Aorta (tissue), 5 donors: ENCODE data around the gene RPTOR. TPM values are rescaled to one million over a fixed set of nuclear protein-coding genes. Genes with fewer than 3 reads are reported as not detected.
A peak's percentile ranks its signal among the peaks of the same experiment; 100 is the strongest.

Source experiments
- ATAC-seq: fragments of 200-7000 bp; cut with Tn5 transposase; one replicate; pipeline ENCODE4 v1.9.1; 2022; ENCODE audit warnings: moderate library complexity; ENCODE audit not compliant: low FRiP score
- DNase-seq, 2 donors: peaks; one replicate each; pipeline ENCODE4 v3.0.0-alpha.2; 2020
- H3K27ac ChIP-seq, 2 donors: one replicate each; pipeline ENCODE4 v1.5.1; 2013; ENCODE audit warnings: low read length in 2 of 2, mild to moderate bottlenecking in 2 of 2, moderate library complexity in 2 of 2, control low read depth in 1 of 2, inconsistent platforms in 1 of 2, low read depth in 1 of 2
- H3K27me3 ChIP-seq, 2 donors: one replicate each; pipeline ENCODE4 v1.6.1; 2013; ENCODE audit warnings: control low read depth in 1 of 2, low read length in 1 of 2, mild to moderate bottlenecking in 1 of 2, moderate library complexity in 1 of 2; ENCODE audit not compliant: insufficient read depth in 2 of 2, control insufficient read depth in 1 of 2
- H3K36me3 ChIP-seq, 2 donors: one replicate each; pipeline ENCODE4 v1.6.1; 2013; ENCODE audit warnings: control low read depth in 1 of 2, low read length in 1 of 2, mild to moderate bottlenecking in 1 of 2; ENCODE audit not compliant: insufficient read depth in 2 of 2, control insufficient read depth in 1 of 2
- H3K4me1 ChIP-seq, 2 donors: one replicate each; pipeline ENCODE4 v1.6.1; 2013; ENCODE audit warnings: low read length in 2 of 2, control low read depth in 1 of 2, mild to moderate bottlenecking in 1 of 2, moderate library complexity in 1 of 2; ENCODE audit not compliant: insufficient read depth in 2 of 2, control insufficient read depth in 1 of 2
- H3K4me3 ChIP-seq, 2 donors: one replicate each; pipeline ENCODE4 v1.5.1; 2013; ENCODE audit warnings: low read length in 2 of 2, control low read depth in 1 of 2, mild to moderate bottlenecking in 1 of 2
- H3K9me3 ChIP-seq: one replicate; pipeline ENCODE4 v1.6.1; 2013; ENCODE audit warnings: mild to moderate bottlenecking, low read length; ENCODE audit not compliant: control insufficient read depth
- WGBS, 2 donors: extraction: QIAGEN DNeasy Blood & Tissue Kit; methylation state at CpG; one replicate each; pipeline ENCODE4 v1.1.7; 2013; 5-methylcytosine and 5-hydroxymethylcytosine counted together
- intact Hi-C, 2 donors: fragments of 100-400 bp; cut with DNase I; formaldehyde crosslinking; loops; one replicate each; pipeline versions ENCODE4 v1.14.2 to v1.15.0; 2022
- polyA plus RNA-seq, 2 donors: library from polyadenylated mRNA; stranded (reverse); fragments of 200-250 nt; gene quantifications; one replicate each; pipeline ENCODE4 v1.2.3, GENCODE V29; 2013
- total RNA-seq, 2 donors: library from RNA; stranded (reverse); fragmentation: NEBNext Ultra II Directional; extraction: Animal tissue kit (Norgen Biotek cat#: 25700); gene quantifications; one replicate each; pipeline ENCODE4 v1.2.1, GENCODE V29; 2021
- donor health status: healthy with polysubstance abuse.
- donor health status: Bipolar disorder and iron deficiency.
- donor health status: DM: no; HTN: no; CAD: no.
- donor health status: DM: no; HTN: no; CAD: no.
- donor health status: DM: yes; HTN: yes; CAD: no.

Gene RPTOR
- total and polyA plus RNA-seq, 4 donors = 2.1 to 31.4 (median 18.6) TPM

GRCh38 chr17:80892019-80892855 is 347.6 kb downstream of the RPTOR start:
- WGBS, 2 donors = 30 to 37% methylated on average over 35 of the region's 35 CpGs
- Histone ChIP-seq H3K4me1 (no peaks in the 10 kb centered on the region), H3K27me3 (no peaks in the 10 kb centered on the region), H3K36me3 (no peaks in the 10 kb centered on the region), H3K27ac (peak overlapping the region in 1 of 2 donors; percentile 60), H3K4me3 (no peak overlapping the region), H3K9me3 (no peaks in the 10 kb centered on the region)
- ATAC-seq = peak; percentile 87
- DNase-seq = peak; percentile 47 to 91
- intact Hi-C loops = no loop called here

DNA sequence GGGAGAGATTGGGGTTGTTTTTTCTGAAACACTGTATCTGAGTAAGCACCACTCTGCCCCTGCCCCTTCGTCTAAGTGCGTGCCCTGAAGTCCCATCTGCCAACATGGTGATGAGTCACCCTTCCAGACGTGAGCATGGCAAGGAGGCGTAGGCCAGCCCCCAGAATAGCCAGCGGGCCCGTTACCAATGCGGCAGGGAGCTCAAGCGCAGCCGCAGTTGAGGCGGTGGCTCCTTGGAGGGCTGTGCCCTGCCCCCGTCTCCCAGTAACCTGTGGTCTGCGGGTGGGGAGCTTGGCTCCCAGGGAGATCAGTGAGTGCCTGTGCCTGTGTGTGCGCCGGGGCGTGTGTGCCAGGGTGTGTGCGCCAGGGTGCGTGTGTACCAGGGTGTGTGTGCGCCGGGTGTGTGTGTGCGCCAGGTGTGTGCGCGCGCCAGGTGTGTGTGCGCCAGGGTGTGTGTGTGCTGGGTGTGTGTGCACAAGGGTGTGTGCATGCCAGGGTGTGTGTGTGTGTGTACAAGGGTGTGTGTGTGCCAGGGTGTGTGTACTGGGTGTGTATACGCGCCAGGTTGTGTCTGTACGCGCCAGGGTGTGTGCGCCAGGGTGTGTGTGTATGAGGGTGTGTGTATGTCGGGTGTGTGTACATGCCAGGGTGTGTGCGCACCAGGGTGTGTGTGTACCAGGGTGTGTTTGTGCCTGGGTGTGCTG is 348.4 kb downstream of the RPTOR start:
- DNase-seq (peak in 1 of 2 donors; percentile 55), ATAC-seq (peak; percentile 53)
- Histone ChIP-seq H3K4me1 (no peaks in the 10 kb centered on the region), H3K27me3 (no peaks in the 10 kb centered on the region), H3K4me3 (no peak overlapping the region), H3K36me3 (no peaks in the 10 kb centered on the region), H3K27ac (no peak overlapping the region), H3K9me3 (no peaks in the 10 kb centered on the region)
- intact Hi-C loops = no loop called here
- WGBS, 2 donors = 71 to 82% methylated on average over 31 of the region's 31 CpGs

DNA sequence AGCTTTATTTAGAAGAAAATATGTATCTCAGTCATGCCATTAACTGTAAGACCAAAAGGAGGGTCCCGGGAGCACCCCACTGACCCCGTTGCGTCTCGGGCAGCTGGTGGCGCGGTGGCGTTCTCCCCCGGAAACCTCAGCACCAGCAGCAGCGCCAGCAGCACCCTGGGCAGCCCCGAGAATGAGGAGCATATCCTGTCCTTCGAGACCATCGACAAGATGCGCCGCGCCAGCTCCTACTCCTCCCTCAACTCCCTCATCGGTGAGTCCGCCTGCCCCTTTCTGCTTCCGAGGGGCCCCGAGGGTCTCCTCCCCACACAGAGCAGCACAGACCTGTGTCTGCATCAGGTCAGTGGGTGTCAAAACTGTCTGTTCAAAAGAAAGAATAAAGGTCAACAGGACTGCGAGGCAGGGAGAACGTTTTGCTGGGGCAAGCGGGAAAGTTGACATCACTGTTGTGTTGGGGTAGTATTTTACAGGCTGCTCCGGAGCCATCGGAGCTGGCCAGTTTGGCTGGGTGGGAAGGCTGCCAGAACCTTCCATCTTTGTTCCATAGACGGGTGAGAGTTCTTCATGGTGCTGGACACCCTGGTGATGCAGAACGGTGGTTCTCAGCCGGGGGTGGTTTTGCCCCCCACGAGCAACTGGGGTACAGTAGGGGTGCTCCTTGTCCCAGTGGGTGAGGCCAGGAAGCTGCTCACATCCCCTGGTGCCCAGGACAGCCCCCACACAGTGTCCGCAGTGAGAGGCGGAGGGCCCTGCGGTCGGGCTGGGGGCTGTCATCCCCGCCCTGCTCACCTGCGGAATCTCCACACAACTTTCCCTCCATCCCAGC is 349.2 kb downstream of the RPTOR start:
- Histone ChIP-seq H3K27me3 (no peaks in the 10 kb centered on the region), H3K4me1 (no peaks in the 10 kb centered on the region), H3K36me3 (no peaks in the 10 kb centered on the region), H3K4me3 (no peak overlapping the region), H3K27ac (no peak overlapping the region), H3K9me3 (no peaks in the 10 kb centered on the region)
- no peak for ATAC-seq
- 96% methylated on average over 34 of the region's 34 CpGs for WGBS, 2 donors
- no peak for DNase-seq
- intact Hi-C loops = no loop called here

GRCh38 chr17:80894439-80894721 is 349.7 kb downstream of the RPTOR start:
- no peaks in the 10 kb centered on the region for H3K36me3 ChIP-seq

GRCh38 chr17:80894726-80895125 is 350.1 kb downstream of the RPTOR start:
- no peaks in the 10 kb centered on the region for H3K36me3 ChIP-seq
- no peaks in the 10 kb centered on the region for H3K4me1 ChIP-seq
- 95 to 97% methylated on average over 16 of the region's 16 CpGs for WGBS, 2 donors
- no peaks in the 10 kb centered on the region for H3K9me3 ChIP-seq
- no peak for ATAC-seq
- H3K4me3 ChIP-seq = no peak overlapping the region
- DNase-seq = no peak
- H3K27me3 ChIP-seq = no peaks in the 10 kb centered on the region
- intact Hi-C loops = no loop called here
- H3K27ac ChIP-seq = no peak overlapping the region

More at GRCh38 chr17:80894439-80894721, 349.7 kb downstream of the RPTOR start:
- intact Hi-C loops = no loop called here
- H3K27me3 ChIP-seq = no peaks in the 10 kb centered on the region
- H3K4me3 ChIP-seq = no peak overlapping the region
- no peaks in the 10 kb centered on the region for H3K4me1 ChIP-seq
- DNase-seq (no peak), ATAC-seq (no peak)
- H3K27ac ChIP-seq = no peak overlapping the region
- no peaks in the 10 kb centered on the region for H3K9me3 ChIP-seq
- 92 to 93% methylated on average over 4 of the region's 4 CpGs for WGBS, 2 donors

DNA sequence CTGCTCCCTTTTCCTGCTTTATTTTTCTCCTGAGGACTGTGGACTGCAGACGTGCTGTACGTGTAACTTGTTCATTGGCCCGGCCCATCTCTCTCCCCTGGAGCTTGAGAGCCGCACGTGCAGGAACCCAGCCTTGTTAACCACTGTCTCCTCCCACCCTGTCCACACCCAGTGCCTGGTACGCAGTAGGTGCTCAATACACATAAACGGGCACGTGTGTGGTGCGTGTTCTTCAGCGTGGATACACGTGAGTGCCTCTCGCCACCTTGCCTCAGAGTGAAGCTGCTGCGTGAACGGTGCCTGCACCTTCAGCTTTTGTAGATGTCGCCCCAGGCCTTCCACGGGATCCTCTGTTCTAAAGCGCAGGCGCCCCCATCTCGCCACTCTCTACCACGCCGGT is 350.7 kb downstream of the RPTOR start:
- intact Hi-C loops = no loop called here
- DNase-seq (no peak), ATAC-seq (no peak)
- Histone ChIP-seq H3K36me3 (no peaks in the 10 kb centered on the region), H3K27me3 (no peaks in the 10 kb centered on the region), H3K4me1 (no peaks in the 10 kb centered on the region), H3K27ac (no peak overlapping the region), H3K4me3 (no peak overlapping the region), H3K9me3 (no peaks in the 10 kb centered on the region)
- 82% methylated on average over 21 of the region's 21 CpGs for WGBS, 2 donors

DNA sequence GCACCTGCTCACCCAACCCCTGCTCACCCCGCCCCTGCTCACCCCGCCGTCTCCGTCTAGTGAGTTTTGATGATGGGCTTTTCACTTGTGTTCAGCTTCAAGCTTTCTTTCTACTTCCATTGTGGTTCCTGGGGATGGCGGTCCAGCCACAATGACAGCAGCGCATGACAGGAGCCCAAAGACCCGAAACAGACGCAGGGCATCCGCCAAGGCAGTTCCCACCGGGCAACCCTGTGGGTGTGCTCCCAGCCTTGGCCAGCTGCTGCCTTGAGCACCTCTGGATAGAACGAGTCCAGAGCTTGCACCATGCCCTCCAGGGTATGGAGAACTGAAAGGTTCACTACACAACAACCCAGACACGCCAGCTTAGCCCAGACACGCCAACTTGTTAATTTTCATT is 354.1 kb downstream of the RPTOR start:
- intact Hi-C loops = no loop called here
- ATAC-seq (no peak), DNase-seq (peak in 1 of 2 donors; percentile 29)
- Histone ChIP-seq H3K36me3 (no peaks in the 10 kb centered on the region), H3K27me3 (no peaks in the 10 kb centered on the region), H3K4me3 (no peak overlapping the region), H3K9me3 (no peaks in the 10 kb centered on the region), H3K4me1 (no peaks in the 10 kb centered on the region), H3K27ac (no peak overlapping the region)
- WGBS, 2 donors = 84 to 88% methylated on average over 13 of the region's 13 CpGs

- no peaks in the 10 kb centered on the region for H3K27me3 ChIP-seq
- no peaks in the 10 kb centered on the region for H3K36me3 ChIP-seq
- no peak overlapping the region for H3K27ac ChIP-seq
- 87 to 88% methylated on average over 22 of the region's 22 CpGs for WGBS, 2 donors
- ATAC-seq = no peak
- DNase-seq = no peak
- H3K4me3 ChIP-seq = no peak overlapping the region
- no peaks in the 10 kb centered on the region for H3K4me1 ChIP-seq
- intact Hi-C loops = loop anchor here in 1 of 2 donors (5.0 kb wide), 1 partner anchor 78 kb away; no protein-coding TSS in a partner anchor
- no peaks in the 10 kb centered on the region for H3K9me3 ChIP-seq
Measured at GRCh38 chr17:80899402-80900268, 355.0 kb downstream of the RPTOR start.
